Measurements from ENCODE around the gene HSPA14.

DNA sequence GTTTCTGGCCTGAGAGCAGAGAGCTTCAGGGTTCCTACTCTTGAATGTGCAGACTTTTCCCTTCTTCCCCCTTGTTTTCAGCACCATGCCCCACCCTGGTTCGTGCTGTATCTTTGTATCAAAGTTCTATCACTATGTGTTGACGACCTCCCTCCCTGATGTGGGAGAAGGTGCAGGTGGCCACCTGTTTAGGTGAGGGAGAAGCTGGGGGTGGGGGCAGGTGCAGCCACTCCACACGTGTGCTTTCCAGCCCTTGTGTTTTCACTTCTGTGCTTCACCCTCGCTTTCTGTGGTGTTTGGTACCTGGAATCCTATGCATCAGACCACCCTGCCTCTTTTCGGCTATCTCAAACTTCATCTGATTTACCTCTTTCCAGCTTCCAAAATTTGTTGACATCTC is 20.9 kb downstream of the HSPA14 start:
- TF ChIP-seq, protein P1, sequence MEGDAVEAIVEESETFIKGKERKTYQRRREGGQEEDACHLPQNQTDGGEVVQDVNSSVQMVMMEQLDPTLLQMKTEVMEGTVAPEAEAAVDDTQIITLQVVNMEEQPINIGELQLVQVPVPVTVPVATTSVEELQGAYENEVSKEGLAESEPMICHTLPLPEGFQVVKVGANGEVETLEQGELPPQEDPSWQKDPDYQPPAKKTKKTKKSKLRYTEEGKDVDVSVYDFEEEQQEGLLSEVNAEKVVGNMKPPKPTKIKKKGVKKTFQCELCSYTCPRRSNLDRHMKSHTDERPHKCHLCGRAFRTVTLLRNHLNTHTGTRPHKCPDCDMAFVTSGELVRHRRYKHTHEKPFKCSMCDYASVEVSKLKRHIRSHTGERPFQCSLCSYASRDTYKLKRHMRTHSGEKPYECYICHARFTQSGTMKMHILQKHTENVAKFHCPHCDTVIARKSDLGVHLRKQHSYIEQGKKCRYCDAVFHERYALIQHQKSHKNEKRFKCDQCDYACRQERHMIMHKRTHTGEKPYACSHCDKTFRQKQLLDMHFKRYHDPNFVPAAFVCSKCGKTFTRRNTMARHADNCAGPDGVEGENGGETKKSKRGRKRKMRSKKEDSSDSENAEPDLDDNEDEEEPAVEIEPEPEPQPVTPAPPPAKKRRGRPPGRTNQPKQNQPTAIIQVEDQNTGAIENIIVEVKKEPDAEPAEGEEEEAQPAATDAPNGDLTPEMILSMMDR (IDR thresholded peaks at IDR 0.05; ENCODE audit: low read length) = no peak
- TF ChIP-seq EZH2 (IDR thresholded peaks at IDR 0.05; ENCODE audit: borderline replicate concordance, low read length) = no peak

Data from OCI-LY1 (cell line).